Activated CD4-positive, alpha-beta T cell treated with anti-CD3 and anti-CD28 coated beads, Interleukin-10, Interleukin-2, amounts not matched to agents 100 ng/mL and 50 ng/mL, durations not matched to agents 16 hours and 8 hours (primary cell): ENCODE data around the gene ZZZ3.
"Not testable (repeated sequence)": the region's sequence is repeated elsewhere in the genome, so short reads cannot be mapped to it uniquely, and the experiment has no call there.

ENCODE experiments used
- DNase-seq: peaks from one replicate; pipeline ENCODE4 v3.0.0-alpha.2; 2020

The ZZZ3 gene

GRCh38 chr1:77682460-77683159, at the start of gene ZZZ3:
ZZZ3 (minus strand) TSS chr1:77682658; CDS start chr1:77633354, 49,304 bp downstream.
- DNase-seq, result peak; percentile 95

GRCh38 chr1:77732090-77732489, 49.6 kb upstream of the ZZZ3 start:
- DNase-seq, result no peak

- no peak for DNase-seq
These were observed 43.2 kb upstream of the ZZZ3 start for GRCh38 chr1:77725706-77726105.

- DNase-seq, result no peak
These were observed 35.7 kb upstream of the ZZZ3 start for GRCh38 chr1:77718181-77718580.

GRCh38 chr1:77716065-77716464, 33.6 kb upstream of the ZZZ3 start:
- DNase-seq, result no peak

GRCh38 chr1:77709727-77710126, 27.3 kb upstream of the ZZZ3 start:
- DNase-seq, result no peak

GRCh38 chr1:77706321-77706720, 23.9 kb upstream of the ZZZ3 start:
- DNase-seq, result no peak

- DNase-seq, result no peak
These were observed 22.3 kb upstream of the ZZZ3 start for GRCh38 chr1:77704736-77705135.

- DNase-seq, result not testable (repeated sequence)
These were observed 17.2 kb upstream of the ZZZ3 start for GRCh38 chr1:77699673-77700072.

- DNase-seq, result no peak
These were observed 15.0 kb upstream of the ZZZ3 start for GRCh38 chr1:77697441-77697840.

GRCh38 chr1:77688939-77689338, 6.5 kb upstream of the ZZZ3 start:
- DNase-seq, result no peak

- DNase-seq, result peak; percentile 21
These were observed 5.1 kb upstream of the ZZZ3 start for GRCh38 chr1:77687519-77687906.

GRCh38 chr1:77686796-77687518, 4.5 kb upstream of the ZZZ3 start:
- DNase-seq, result no peak

GRCh38 chr1:77683160-77684148, 996 bp upstream of the ZZZ3 start:
- DNase-seq, result peak; percentile 96

GRCh38 chr1:77680173-77680572, 2.3 kb downstream of the ZZZ3 start:
- DNase-seq, result no peak

GRCh38 chr1:77678660-77679610, 3.5 kb downstream of the ZZZ3 start:
- DNase-seq, result no peak

- DNase-seq, result not testable (repeated sequence)
These were observed 7.7 kb downstream of the ZZZ3 start for GRCh38 chr1:77674807-77675206.

- DNase-seq, result no peak
These were observed 8.6 kb downstream of the ZZZ3 start for GRCh38 chr1:77673716-77674355.

GRCh38 chr1:77673030-77673429, 9.4 kb downstream of the ZZZ3 start:
- no peak for DNase-seq

GRCh38 chr1:77672374-77672773, 10.1 kb downstream of the ZZZ3 start:
- DNase-seq, result peak; percentile 35

- no peak for DNase-seq
These were observed 10.6 kb downstream of the ZZZ3 start for GRCh38 chr1:77671836-77672235.

- DNase-seq, result no peak
These were observed 12.1 kb downstream of the ZZZ3 start for GRCh38 chr1:77670330-77670729.
